ENCODE results near the gene CARMIL1.

The CARMIL1 gene

DNA sequence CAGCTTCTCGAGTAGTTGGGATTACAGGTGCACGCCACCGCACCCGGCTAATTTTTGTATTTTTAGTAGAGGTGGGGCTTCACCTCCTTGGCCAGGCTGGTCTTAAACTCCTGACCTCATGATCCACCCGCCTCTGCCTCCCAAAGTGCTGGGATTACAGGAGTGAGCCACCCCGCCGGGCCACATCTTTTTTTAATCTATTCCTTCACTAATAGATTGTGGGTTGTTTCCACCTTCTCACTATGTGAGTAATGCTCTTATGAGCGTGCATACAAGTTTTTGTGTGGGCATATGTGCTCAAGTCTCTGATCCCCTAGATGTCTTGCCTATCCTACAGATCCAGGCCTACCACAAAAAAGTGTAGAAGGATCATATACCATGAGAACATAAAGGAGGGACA lies 30.7 kb downstream of the CARMIL1 start:
- no peak for DNase-seq (ENCODE audit: low spot score)

DNA sequence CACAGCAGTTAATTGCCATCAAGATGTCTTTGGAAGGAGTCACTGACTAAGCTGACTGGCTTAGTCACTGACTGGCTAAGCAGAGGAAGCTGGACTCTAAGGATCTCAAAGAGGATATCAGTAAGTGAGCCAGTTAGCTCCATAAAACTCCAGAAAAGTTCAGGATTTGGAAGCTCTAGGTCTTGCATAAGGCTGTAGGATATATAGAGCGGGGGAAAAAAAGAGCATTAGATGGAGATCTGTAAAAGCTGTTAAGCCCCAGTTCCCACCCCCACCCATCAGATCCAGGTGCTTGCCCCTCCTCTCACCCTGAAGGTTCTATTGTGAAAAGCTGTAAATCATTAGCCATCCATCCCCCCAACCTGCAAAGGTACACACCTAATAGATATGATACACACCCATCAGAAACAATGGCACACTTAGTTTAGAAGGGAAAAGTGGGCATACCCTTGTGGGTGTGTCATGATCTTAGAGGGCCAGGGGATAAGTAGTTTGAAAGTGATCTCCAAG lies 32.2 kb downstream of the CARMIL1 start:
- no peak for DNase-seq (ENCODE audit: low spot score)

- no peak for DNase-seq (ENCODE audit: low spot score)
These were observed 33.0 kb downstream of the CARMIL1 start for GRCh38 chr6:25312034-25312620.

- DNase-seq (ENCODE audit: low spot score): no peak
These were observed 33.5 kb downstream of the CARMIL1 start for GRCh38 chr6:25312703-25313102.

GRCh38 chr6:25314509-25315175 lies 35.5 kb downstream of the CARMIL1 start:
- DNase-seq (ENCODE audit: low spot score): no peak

DNA sequence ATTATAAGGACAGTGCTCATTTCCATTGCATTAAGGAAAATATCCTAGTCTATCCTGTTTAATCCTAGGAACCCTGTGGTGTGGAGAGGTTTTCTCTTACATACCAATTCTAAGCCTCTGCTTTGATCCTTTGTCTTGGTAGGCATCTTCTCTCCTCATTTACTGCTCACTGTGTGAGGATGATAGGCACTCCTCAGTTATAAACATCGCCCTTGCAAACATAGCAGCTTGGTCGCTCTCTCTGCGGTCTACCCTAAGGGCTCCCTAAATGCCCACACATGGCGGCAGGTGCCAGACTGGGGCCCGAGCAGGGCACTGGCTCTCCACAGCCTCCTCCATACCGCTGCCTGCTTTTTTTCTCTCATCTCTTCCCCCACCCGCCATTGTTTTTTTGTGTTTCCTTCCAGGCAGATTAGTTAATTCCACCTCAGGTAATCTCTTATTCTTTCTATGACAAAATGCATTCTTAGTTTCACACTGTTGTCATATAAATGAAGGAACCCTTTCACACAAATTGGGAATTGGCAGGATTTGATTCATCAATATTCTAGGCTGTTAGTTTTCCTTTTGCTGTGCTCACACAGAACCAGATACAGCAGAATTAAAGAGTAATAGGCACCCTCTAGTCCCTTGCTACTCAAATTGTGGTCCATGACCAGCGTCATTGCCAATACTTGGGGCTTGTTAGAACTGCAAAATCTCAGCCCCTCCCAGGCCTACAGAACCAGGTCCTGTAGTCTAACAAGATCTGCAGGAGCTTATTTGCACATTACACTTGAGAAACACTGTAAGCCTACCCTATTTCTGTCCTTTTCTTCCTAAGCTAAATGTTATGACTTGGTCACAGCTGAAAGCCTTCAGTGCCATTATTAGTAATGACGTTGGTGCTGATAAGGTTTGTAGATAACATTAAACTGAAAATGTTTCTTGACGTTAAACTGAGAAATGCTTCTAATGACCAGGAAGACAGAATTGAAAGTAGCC lies 36.3 kb downstream of the CARMIL1 start:
- DNase-seq (ENCODE audit: low spot score): no peak

- no peak for DNase-seq (ENCODE audit: low spot score)
These were observed 37.5 kb downstream of the CARMIL1 start for GRCh38 chr6:25316626-25317025.

DNA sequence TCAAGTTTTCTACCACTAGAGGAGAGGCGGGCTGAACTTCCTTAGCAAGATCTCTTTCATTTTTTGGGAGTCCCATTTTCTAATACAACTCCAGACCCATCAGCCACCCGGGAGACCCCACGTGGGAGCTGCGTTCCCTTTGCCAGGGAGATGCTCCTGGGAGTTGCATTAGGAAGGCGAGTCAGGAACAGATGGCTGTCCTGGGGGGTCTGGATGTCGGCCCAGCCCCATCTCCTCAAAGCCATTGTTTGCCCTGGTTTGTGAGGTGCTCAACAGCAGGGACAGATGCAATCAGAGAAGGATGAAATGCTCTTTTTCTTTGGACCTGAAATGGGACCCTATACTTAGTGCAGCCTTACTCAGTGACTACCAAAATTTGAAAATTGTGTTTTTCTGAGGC lies 39.4 kb downstream of the CARMIL1 start:
- DNase-seq (ENCODE audit: low spot score): no peak

- no peak for DNase-seq (ENCODE audit: low spot score)
These were observed 41.3 kb downstream of the CARMIL1 start for GRCh38 chr6:25320459-25320858.

DNA sequence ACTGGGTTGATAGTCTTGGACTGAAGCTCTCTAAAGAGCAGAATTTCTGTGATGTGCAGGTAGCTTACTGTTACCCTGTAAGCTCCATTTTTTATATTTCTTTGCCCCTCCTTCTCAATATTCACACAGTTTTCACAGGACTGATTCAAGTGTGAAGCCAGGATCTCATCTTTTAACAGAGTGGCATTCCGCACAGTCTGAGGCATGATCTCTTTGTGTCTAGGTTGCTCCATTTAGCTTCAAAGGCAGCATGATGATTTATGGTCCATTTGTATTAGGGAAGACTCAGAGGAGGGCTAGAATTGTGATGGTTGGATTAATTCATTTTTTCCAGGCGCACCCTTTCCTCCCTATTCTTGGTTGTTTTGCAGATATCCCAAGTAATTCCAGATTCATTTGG lies 43.5 kb downstream of the CARMIL1 start:
- no peak for DNase-seq (ENCODE audit: low spot score)

DNA sequence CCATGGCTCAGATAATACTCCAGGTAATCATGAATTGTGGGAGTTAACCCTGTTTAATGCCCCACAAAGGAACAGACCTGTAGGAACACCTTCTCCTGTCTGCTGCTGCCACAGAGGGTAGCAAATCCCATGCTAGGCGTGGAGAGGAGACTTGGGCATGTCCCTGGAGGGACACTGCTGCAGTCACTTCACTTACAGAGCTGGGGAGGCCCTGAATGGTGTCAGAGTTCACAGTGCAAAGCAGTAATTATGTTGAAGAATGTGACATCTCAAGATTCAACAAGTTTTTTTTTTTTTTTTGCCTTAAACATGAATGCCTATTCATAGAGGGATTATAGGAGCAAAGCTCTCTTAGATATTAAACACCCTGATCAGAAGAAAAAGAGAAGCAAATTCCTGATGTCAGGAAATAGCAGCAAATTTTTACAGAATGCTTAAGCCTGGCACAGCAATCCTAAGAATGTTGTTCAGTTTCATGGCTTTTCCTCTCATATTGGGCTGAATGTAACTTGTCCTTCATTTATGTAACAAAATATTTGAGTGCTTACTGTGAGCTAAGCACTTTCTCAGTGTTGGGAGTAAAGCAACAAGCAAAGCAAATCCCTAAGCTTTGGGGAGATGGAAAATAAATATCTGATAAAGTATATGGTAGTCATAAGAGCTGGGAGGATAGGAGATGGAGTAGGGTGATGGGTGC lies 45.0 kb downstream of the CARMIL1 start:
- no peak for DNase-seq (ENCODE audit: low spot score)

DNA sequence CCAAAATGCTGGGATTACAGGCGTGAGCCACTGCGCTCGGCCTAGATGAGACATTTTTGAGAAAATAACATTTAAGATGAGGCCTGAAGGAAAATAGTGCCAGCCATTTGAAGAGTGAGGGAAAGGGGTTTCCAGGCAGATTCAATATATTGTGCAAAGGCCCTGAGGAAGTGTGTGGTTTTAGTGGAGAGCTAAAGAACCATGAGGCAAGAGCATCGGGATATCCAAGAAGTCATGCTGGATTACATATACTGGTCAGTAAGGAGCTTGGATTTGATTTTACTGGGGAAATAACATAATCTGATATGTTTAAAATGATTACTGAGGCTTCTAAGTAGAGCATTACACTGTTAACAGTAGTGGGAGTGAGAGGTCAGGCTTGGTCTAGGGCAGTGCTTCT lies 47.0 kb downstream of the CARMIL1 start:
- no peak for DNase-seq (ENCODE audit: low spot score)

- no peak for DNase-seq (ENCODE audit: low spot score)
These were observed 47.8 kb downstream of the CARMIL1 start for GRCh38 chr6:25326960-25327359.

DNA sequence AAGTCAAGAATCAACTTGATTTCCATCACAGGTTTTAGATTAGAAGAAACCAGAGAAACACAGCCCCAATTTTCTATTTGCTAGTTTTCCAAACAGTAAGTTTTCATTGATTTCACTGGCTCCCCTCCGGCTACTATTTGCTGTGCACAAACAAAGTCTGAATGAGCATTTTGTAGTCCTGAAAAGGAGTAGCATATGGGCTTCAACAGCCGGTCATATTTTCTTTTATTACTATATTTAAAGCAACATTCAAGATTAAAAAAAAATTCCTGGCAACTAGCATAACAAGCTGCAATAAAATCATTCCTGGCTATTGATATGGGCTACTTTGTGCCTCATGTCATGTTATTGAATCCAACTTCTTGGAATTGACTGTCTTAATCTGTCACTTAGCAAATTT lies 48.3 kb downstream of the CARMIL1 start:
- DNase-seq (ENCODE audit: low spot score): no peak

GRCh38 chr6:25329161-25329817 lies 50.1 kb downstream of the CARMIL1 start:
- no peak for DNase-seq (ENCODE audit: low spot score)

DNA sequence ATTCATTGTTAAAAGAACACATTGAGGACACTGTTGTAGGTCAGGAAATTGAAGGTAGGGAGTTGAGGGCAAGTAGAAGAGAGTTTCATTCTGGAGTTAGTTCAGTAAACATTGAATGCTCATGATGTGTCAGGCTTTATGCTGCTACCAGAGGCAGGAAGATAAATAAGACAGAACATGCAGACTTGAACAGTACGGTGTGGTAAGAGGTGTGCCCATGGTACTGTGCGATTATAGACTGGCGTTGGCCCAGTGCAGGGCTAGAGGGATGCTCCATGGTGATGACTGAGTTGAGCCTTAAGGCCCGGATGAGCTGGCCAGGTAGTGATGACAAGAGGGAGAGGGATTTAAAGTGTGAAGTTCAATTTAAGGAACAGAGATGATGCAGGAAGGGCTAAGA lies 50.8 kb downstream of the CARMIL1 start:
- DNase-seq (ENCODE audit: low spot score): no peak

DNA sequence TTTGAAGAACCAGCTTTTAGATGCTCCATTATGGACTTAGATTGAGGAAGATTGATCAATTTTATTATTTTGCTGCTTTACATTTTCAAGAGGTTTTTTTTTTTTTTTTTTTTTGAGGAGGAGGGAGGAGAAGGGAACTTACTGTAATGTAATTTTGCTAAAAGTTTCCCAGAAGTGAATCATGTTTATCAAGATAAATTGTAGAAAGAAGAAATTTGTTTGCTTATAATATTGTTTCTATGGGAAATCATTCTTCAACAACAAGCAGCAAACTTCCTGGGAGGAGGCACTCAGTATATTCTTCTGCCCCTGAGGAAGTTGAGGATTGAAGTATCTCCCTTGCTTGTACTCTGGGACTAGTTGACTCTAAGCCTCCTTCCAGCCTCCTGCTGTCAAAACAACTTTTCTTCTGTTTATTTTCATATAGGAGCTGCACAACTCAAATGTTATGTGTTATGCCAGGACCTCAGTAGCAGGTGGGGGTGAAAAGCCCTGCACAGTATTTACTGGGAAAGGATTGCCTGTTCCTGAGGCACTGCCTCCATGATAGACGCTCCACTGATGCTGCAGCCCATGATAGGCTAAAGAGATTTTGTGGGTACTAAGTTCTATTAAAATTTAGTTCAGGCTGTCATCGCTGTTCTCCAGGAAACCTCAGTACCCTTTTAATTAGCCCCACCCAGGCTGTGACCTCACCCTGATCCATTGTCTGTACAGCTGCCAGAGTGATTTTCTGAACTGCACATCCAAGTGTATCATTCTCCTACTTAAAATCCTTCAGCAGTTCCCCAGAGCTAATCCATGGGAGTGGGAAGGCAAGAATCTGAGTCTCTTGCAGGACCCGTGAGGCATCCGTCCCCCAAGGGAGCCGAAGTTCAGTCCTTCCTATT lies 51.9 kb downstream of the CARMIL1 start:
- no peak for DNase-seq (ENCODE audit: low spot score)

- DNase-seq (ENCODE audit: low spot score): no peak
These were observed 53.0 kb downstream of the CARMIL1 start for GRCh38 chr6:25332165-25332564.

- no peak for DNase-seq (ENCODE audit: low spot score)
These were observed 53.5 kb downstream of the CARMIL1 start for GRCh38 chr6:25332655-25333071.

- DNase-seq (ENCODE audit: low spot score): no peak
These were observed 54.3 kb downstream of the CARMIL1 start for GRCh38 chr6:25333471-25333870.

All from SK-N-DZ (cell line).